AG04449 (cell line): ENCODE measurements around the gene MAFG.

Source experiments
- CTCF ChIA-PET: fragments of 350-600 bp; formaldehyde crosslinking; extraction: SDS; loops from one replicate; lab custom pipeline; 2021; ENCODE audit warnings: antibody characterized with exemption; lab: Yijun Ruan, JAX
- POLR2A ChIA-PET: fragments of 400-600, 350-600 bp; formaldehyde crosslinking; extraction: SDS; loops from one replicate; lab custom pipeline; 2020; ENCODE audit warnings: antibody characterized with exemption, inconsistent platforms; lab: Yijun Ruan, JAX
- DNase-seq: peaks from one replicate; pipeline ENCODE4 v3.0.0-alpha.2; 2010; ENCODE audit warnings: low read depth, low spot score
- H3K4me3 ChIP-seq: 2 replicates; pipeline ENCODE4 v1.5.1; 2011; ENCODE audit warnings: low read depth, mild to moderate bottlenecking, control low read depth, low read length
- CTCF ChIP-seq: IDR thresholded peaks from one replicate; pipeline ENCODE4 v1.5.1; 2011; ENCODE audit warnings: mild to moderate bottlenecking, moderate library complexity, low read length, control low read depth, inconsistent platforms; ENCODE audit not compliant: insufficient read depth; ENCODE audit errors: missing control alignments

The MAFG gene

DNA sequence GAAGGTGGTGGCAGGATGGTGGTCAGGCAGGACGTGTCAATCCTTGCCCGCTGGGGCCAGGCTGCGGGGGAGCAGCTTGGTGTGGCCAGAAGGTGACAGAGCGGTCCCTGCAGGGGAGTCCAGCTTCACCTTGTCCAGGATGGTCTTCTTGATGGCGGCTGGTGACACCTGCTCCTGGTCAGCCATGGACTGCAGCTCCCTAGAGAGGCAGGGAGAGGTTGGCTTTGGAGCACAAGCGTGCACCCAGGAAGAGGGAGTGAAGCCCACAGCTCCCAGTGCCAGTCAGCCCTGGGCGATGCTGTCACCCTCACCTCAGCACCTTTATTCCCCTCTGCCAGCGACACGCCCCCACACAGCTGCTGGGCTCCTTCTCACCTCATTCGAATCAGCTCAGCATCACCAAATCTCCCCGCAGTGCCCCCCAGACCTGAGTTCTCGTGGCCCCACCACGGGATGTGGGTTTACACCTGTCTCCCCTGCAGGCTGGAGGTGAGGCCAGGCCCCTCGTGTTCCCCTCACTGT is 5.7 kb upstream of the MAFG start:
- H3K4me3 ChIP-seq = no peak overlapping the region
- CTCF ChIA-PET = interaction anchor here (1.2 to 1.3 kb wide), 2 partner anchors 96 to 105 kb away, joined by 3 to 4 read pairs; partner anchors contain the start of gene DCXR
- no peak for TF ChIP-seq CTCF
- no peak for DNase-seq
- POLR2A ChIA-PET = no interaction called here

- ChIA-PET CTCF (interaction anchor here (1.1 to 1.2 kb wide), 2 partner anchors 88 to 105 kb away, joined by 3 to 4 read pairs; partner anchors contain the start of gene DCXR), POLR2A (no interaction called here)
These were observed 4.9 kb upstream of the MAFG start for GRCh38 chr17:81932333-81932983.

GRCh38 chr17:81931557-81932332 is 4.2 kb upstream of the MAFG start:
- DNase-seq = no peak
- CTCF ChIA-PET = interaction anchor here (1.1 to 1.4 kb wide), 2 partner anchors 28 to 89 kb away, joined by 4 to 5 read pairs; no protein-coding TSS in a partner anchor
- no peak overlapping the region for H3K4me3 ChIP-seq
- no peak for TF ChIP-seq CTCF
- POLR2A ChIA-PET = no interaction called here

More at GRCh38 chr17:81932333-81932983, 4.9 kb upstream of the MAFG start:
- no peak overlapping the region for H3K4me3 ChIP-seq
- no peak for DNase-seq
- TF ChIP-seq CTCF = no peak

DNA sequence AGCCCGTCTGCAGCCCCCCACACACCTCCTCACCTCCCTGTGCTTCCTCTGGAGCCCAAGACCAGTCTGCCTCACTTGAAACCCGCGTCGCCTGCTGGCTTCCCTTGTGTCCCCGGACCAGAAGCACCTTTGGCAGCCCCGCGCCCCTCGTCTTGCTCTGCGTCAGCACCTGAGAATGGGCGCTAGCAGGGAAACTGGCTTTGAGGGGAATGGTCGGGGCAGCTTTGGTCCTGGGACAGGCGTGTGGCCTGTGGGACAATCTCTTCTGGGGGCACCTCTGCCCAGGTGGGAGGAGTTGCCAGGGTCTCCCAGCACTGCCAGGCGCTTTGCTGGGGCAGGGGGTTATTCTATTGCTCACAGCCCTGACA is 3.6 kb upstream of the MAFG start:
- ChIA-PET CTCF (interaction anchor here (1.4 kb wide), 1 partner anchor 29 kb away, joined by 5 read pairs; no protein-coding TSS in a partner anchor), POLR2A (no interaction called here)
- no peak for DNase-seq
- no peak for TF ChIP-seq CTCF
- H3K4me3 ChIP-seq = no peak overlapping the region

GRCh38 chr17:81930142-81931125 is 2.9 kb upstream of the MAFG start:
- ChIA-PET CTCF (interaction anchor here (1.0 to 1.8 kb wide), 4 partner anchors 14 to 91 kb away, joined by 3 to 5 read pairs (median 4); no protein-coding TSS in a partner anchor), POLR2A (interaction anchor here (0.6 kb wide), 1 partner anchor 525 kb away, joined by 3 read pairs; no protein-coding TSS in a partner anchor)
- no peak for DNase-seq
- no peak for TF ChIP-seq CTCF
- no peak overlapping the region for H3K4me3 ChIP-seq
